ENCODE measurements around the gene NDUFAF7.
A peak's percentile ranks its signal among the peaks of the same experiment; 100 is the strongest.
"Not testable (repeated sequence)": the region's sequence is repeated elsewhere in the genome, so short reads cannot be mapped to it uniquely, and the experiment has no call there.

Gene NDUFAF7, protein sequence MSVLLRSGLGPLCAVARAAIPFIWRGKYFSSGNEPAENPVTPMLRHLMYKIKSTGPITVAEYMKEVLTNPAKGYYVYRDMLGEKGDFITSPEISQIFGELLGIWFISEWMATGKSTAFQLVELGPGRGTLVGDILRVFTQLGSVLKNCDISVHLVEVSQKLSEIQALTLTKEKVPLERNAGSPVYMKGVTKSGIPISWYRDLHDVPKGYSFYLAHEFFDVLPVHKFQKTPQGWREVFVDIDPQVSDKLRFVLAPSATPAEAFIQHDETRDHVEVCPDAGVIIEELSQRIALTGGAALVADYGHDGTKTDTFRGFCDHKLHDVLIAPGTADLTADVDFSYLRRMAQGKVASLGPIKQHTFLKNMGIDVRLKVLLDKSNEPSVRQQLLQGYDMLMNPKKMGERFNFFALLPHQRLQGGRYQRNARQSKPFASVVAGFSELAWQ

DNA sequence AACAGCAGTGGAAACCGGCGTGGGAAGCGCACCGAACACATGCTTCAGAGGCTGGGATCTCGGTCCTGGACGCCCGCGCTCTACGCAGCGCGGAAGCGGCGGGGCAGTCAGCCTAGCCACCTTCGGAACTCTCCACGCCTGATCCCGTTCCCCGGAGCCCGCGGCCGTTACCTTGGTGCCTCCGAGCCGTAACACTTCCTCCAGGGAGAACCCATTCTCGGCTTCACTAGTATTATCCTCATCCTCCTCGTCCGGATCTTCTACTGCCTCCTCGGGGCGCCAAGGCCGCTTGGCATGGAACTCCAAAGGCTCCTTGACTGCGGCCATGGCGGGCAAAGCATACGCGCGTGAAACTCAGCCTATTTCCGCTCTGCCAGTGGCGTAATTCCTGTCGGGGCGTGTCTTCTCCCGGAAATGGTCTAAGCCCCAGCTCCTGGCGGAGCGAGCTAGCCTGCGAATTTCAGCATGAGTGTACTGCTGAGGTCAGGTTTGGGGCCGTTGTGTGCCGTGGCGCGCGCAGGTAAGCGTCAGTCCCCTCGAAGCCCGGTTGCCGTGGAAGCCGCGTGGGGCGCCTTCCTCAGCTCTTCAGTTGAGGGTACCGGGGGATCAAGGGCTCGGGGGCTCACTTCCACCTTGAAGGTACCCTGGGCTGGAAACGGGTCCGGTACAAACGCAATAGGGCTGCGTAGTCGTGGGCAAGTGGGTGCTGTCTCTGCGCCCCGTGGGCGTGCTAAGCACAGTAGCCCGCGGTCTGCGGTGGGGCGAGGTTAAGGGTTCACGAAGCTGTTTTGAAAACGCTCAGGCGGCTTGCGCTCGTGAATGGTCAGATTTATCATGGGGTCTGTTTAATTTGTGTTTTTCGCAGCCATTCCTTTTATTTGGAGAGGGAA, at the start of gene NDUFAF7, which contains the start of gene CEBPZ:
NDUFAF7 (plus strand) TSS at position 418 of the 890 bp plus-strand sequence; CDS start at position 466, 48 bp downstream.
CEBPZ (minus strand) TSS at position 356 of the 890 bp plus-strand sequence; CDS start at position 327, 29 bp downstream.
- DNase-seq, result peak; percentile 72

DNA sequence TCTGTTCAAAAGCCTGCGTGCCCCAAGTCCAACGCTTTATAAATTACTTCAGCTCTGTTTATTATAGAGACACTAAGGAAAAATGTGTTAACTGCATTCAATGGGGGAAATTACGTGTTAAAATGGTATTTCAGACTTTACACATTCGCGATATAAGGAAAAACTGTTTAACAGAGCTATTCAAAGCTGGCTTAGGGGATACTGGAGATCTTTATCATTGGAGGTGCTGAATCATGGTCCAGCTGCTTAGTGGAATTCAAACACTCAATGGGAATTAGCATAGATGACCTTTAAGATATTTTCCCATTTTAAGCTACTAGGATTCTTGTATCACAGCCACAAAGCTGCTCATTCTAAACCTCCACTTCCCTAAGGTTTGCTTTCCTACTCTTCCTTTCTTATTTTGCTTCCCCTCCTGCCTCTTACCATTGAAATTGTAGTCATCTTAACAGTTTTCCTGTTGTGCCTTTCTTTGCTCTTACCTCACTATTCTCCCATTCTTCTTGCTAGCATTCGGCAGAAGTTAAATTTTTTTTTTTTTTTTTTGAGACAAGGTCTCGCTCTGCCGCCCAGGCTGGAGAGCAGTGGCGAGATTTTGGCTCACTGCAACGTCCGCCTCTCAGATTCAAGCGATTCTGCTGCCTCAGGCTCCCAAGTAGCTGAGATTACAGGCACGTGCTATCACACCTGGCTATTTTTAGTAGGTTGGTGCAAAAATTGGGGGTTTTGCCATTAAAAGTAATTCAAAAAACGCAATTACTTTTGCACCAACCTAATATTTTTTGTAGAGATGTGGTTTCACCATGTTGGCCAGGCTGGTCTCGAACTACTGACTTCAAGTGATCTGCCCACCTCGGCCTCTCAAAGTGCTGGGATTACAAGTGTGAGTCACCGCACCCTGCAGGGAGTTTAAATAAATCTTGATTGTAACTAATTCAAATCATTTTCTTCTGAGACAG, 49.5 kb upstream of the NDUFAF7 start:
- no peak for DNase-seq

DNA sequence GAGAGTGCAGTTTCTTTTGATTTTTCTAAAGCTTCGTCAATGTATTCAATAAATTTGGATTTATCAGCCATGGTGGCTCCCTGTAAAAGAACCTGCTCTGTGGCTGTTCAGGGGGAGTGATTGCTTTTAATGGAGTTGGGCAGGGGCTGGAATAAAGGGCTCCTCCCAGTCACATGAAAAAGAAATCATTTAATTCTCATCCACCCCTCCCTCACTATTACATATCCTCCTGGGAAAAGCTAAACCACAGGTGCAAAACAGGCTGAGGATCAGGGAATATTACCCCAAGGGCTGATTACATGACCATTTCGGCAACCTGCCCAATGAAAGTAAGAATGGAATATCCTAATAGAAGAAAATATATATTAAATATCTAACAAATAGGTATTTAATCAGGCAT, 42.9 kb upstream of the NDUFAF7 start, which contains the start of gene SULT6B1:
SULT6B1 (minus strand) TSS at position 101 of the 400 bp plus-strand sequence; CDS start at position 71, 30 bp downstream.
- no peak for DNase-seq

DNA sequence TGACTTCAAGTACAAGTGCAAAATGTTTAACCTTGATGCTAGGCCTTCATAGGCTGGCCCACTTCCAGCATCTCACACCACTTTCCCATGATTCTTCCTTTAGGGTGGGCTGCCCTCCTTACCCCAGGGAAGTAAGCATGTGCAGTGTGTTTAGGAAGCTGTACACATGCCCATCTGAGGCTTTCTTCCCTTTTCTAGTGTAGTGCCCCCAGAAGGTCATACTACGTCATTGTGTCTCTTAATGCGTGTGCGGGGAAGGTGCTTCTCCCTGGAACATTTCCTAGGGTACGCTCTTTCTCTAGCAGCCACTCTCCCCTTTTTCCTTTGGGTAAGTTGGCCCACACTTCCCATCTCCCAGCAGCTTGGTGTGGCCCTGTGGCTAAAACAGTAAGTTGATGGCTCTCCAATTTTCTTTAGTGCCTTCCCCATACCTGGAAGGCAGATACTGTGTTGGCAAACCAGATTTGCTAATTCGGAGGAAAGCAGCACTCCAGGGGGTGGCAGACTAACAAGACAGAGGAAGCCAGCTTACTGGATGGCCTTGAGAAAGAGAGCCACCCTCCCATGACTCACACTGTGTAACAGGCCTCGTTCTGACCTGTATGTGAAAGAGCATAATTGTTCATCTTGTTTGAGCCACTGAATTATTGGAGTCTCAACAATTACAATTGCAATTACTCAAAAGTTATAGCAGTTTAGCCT, 41.9 kb upstream of the NDUFAF7 start:
- peak; percentile 49 for DNase-seq

DNA sequence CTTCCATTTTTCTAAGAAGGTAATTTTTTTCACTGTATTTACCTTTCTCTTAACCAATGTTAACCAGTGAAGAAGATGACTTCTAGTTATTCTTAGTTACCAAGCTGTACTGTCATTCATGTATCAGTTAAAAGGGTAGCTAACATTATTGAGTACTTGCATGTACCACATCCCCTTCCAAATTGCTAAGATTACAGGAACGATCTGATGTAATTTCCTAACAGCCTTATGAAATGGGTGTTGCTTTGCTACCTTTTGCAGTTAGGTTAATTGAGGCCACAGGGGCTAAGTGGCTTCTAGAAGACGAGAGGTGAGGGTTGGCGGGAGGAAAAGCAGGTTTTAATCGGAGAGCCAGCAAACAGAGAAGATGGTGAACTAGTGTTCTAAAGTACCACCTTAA, 41.2 kb upstream of the NDUFAF7 start:
- DNase-seq, result no peak

DNA sequence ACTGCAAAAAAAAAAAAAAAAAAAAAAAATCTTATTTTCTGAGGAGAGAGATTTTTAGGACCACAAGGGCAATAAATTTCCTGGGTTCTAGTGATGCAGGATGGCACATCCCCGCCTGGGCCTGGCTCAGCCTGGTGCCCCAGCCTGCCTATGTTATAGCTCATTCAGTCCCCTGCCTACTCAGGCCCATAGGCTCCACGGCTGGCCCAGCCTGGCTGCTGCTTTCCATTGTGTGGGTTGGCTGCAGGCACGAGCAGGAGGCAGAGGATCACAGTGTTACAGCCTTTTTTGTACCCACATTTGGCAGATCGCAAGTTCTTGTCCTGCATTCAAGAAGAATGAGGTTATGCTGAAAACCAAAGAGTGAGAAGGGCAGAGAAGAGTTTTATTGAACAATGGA, 40.2 kb upstream of the NDUFAF7 start:
- DNase-seq, result no peak

DNA sequence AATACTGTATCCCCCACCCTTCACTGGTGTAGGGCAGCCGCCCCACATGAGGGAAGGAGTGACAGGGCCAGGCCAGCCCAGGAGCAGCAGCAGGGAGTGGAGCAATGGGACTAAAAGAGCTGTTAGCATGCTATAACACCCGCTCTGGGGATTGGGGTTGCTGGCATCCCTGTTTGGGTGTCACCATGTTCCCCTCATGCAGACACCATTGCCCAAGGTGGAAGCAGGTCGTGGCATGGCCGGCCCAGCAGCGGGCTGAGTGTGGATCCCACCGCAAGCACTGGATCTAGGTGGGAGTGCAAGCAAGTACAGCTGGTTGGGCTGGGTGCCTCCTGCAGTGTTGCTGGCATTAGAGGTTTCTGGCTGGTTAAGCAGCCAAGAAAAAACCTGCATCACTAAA, 39.7 kb upstream of the NDUFAF7 start:
- DNase-seq, result no peak

DNA sequence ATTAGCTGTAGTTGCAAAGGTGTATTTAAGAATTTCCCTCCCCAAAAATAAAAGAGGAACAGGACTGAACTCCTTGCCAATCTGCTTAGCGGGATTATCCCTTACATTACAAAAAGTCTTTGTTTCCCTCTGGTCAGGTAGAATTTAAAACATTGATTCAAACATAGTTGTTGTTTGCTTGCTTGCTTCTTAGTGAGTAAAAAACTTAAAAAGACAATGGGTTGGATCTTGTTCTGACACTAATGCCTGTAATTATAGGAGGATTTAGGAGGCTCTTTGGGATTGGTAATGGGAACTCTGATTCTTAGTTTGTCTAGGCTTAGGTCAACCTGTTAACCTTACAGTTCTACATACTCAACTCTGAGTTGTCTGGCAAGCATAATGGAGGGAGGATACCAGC, 38.9 kb upstream of the NDUFAF7 start:
- no peak for DNase-seq

DNA sequence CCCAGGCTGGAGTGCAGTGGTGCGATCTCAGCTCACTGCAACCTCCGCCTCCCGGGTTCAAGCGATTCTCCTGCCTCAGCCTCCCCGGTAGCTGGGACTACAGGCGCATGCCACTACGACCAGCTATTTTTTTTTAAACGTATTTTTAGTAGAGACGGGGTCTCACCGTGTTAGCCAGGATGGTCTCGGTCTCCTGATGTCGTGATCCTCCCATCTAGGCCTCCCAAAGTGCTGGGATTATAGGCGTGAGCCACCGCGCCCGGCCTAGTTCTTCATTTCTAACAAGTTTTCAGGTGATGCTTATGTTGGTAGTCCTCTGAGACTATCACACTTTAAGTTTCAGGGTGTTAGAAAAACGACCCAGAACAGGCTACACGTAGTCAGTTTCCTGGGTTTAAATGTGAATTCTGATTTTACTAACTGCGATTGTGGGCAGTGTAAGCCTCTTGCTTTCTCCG, 35.6 kb upstream of the NDUFAF7 start:
- DNase-seq, result not testable (repeated sequence)

DNA sequence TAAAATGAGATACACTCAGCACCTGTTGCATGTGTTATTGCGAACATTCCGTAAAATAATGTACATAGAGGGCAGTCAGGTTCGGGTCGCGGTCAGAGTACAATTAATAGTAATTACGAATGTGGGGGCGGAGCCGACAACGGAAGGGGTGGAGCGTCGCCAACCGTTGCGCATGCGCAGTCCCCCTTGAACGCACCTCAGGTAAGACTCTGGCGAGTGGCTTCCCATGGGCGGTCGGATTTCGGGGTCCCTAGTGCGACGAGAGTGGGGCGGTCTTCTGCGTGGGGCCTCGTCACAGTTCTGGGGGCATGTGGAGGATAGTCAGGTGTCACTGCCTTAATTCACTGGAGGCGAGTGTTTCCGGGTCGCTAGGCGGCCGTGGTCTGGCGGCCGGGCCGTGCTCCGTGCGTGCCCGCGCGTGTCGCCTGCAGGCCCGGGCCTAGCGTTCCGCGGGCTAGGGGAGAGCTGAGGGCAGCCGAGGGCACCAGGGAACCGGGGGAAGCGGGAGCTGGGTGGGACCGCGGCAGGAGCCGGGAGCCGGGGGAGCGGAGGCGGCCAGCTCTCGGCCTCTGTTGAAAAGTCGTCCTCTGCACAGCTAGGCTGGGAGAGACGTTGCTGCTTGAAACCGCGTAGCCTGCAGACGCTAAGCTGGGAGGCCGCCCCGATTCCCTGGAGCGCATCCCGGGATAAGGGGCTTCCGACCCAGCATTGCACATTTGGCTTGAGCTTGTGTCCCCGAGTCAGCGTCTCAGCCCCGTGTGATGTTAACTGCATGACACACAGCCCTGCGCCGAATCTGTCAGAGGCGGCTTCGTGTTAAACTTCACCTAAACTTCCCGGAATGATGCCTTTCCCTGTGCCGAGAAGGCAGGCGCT, 34.9 kb upstream of the NDUFAF7 start, which contains the start of gene CEBPZOS:
CEBPZOS (plus strand) TSS at position 177 of the 876 bp plus-strand sequence. CDS start 3,209 bp downstream, outside the sequence.
- DNase-seq, result peak; percentile 78

DNA sequence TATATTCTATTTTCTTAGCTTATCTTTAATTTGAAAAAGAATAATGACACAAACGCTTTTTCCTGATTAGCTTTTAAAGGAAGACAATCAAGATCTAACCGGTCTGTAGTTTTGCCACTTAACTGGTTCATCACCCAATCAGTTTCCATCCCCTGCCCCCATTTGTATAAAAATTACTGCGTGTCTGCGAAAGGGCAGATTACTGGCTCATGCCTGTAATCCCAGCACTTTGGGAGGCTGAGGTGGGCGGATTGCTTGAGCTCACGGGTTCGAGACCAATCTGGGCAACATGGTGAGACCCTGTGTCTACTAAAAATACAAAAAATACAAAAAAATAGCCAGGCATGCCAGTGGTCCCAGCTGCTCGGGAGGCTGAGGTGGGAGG, 32.8 kb upstream of the NDUFAF7 start:
- DNase-seq, result no peak

DNA sequence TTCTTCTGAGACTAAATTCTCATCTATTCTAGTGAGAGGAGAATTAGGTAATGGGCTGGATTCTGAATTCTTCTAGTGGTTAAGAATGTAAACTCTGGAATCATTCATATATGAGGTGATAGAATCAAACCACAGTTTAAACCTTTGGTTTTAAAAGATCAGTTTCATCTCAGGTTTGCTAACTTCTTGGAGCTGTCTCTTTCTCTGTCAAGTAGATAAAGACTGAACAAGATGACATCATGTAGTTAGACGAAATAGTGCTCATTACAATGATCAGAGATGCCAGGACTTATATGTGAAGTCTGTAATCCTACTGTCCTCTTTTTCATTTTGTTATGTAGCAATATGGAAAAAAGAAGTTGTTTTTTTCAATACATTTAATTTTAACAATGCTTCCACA, 30.2 kb upstream of the NDUFAF7 start:
- no peak for DNase-seq

DNA sequence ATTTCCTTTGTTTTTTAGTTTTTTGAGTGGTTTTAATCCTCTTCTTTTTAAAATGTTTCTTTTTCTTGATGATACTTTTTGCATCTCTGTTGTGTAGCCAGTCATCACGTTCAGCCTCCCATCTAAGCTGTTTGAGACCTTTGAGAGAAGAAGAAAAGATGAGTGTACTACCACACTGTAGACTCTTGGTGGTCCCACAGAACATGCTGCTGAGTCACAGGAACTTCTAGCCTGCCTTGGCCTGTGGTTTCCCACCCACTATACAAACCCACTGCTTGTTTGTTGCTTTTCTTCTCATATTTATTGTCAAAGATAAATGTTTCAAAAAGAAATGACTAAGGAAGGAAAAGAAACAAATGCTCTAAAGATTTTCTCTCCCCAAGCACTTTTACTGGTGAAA, 29.7 kb upstream of the NDUFAF7 start:
- no peak for DNase-seq

DNA sequence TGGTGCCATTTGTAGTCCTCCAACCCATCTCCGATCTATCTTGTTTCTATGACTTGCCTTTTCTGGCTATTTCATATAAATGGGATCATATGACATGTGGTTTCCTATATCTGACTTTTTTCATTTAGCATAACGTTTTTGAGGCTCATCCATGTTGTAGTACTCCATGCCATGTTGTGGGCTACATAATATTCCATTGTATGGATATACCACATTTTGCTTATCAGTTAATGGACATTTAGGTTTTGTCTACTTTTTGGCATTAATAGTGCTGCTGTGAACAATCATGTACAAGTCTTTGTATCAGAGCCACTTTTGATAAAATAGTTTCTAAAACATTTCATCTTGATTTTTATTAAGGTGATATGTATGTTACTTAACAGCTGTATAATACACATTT, 27.8 kb upstream of the NDUFAF7 start:
- no peak for DNase-seq

DNA sequence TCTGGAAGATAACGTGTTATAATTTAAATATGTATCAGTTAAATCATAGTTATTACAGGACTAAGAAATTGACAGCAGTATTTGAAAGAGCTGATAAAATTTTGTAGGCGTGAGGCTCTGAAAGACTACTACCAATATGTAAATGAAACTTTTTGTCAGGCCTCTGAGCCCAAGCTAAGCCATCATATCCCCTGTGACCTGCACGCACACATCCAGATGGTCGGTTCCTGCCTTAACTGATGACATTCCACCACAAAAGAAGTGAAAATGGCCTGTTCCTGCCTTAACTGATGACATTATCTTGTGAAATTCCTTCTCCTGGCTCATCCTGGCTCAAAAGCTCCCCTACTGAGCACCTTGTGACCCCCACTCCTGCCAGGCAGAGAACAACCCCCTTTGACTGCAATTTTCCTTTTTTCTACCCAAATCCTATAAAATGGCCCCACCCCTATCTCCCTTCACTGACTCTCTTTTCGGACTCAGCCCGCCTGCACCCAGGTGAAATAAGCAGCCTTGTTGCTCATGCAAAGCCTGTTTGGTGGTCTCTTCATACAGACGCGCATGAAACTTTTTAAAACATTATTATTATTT, 26.3 kb upstream of the NDUFAF7 start:
- not testable (repeated sequence) for DNase-seq

DNA sequence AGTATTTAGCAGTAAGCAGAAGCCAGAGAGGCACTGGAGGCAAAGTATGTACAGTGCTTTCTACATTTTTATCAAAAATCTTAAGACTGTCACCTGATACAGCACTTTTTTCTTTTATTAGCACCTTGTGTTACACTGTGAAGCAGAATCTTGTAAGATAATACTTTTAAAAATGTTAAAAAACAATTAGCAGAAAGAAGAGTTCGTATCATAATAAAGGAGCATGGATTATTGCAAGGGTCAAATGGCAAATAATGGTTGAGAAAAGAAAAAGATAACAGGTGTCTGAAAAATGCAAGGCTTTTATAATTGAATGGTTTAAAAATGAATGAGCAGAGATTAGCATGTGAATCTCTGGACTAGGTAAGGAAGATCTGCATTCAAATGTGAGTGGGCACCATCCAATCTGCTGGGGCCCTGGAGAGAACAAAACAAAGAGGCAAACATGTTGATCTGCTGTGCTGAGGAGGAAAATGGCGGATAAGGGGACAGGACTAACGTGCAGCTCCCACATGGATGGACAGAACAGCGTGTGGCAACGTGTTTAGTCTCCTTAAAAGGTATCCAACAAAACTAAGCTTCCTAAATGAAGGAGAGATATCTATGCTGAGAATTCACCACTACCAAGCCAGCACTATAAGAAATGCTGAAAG, 25.6 kb upstream of the NDUFAF7 start:
- DNase-seq, result no peak

DNA sequence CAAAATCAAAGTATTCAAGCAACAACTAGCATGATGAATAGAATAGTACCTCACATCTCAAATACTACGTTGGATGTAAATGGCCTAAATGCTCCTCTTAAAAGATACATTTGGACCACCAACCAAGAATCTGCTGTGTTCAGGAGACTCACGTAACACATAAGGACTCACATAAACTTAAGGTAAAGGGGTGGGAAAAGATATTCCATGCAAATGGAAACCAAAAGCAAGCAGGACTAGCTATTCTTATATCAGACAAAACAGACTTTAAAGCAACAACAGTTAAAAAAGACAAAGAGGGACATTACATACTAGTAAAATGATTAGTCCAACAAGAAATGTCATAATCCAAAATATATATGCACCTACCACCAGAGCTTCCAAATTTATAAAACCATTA, 24.7 kb upstream of the NDUFAF7 start:
- not testable (repeated sequence) for DNase-seq

DNA sequence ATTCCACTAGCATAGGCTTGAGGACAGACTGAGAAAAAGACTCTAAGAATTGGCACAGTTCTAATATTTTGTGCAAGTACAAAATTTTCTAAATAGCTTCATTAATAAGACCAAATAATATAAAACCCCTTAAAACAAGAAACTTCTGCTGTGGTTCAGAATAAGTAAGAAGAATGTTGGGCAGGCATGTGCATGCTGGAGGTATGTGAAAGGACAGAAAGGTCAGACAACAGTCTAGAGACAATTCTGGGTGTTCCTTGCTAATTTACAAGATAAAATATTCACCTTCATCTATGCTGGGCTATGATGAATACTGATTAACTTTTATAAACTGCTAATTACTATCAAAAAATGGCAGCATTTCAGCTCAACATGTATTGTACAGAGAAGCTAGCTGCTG, 20.2 kb upstream of the NDUFAF7 start:
- DNase-seq, result no peak

DNA sequence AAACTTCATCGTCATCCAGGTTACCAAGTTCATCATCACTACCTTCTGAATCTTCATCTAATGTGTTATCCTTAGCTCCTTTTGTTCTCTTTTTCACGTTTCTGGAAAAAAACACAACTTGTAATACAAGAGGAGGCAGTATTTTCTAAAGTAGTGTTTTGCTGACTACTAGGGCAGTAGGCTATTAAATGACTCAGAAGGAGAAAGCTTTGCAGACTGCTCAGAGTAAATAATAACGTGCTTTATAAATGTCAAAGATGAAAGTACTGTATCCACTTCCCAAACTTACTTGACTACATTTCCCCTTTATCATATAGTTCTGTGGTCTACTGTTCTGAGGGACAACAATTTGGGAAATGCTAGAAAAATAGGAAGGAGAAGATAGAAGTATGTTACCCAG, 19.5 kb upstream of the NDUFAF7 start:
- no peak for DNase-seq

All from T1000 (cell line).